ENCODE measurements around the gene ADAMTS17. TPM values are rescaled to one million over a fixed set of nuclear protein-coding genes. Genes with fewer than 3 reads are reported as not detected.

The ADAMTS17 gene
- total RNA-seq, 1 donor from 2014 or later: 1.4 TPM

- ATAC-seq (peak; percentile 82), DNase-seq (ENCODE audit: missing footprints) (no peak)
Observed at GRCh38 chr15:100216182-100216581, 125.6 kb downstream of the ADAMTS17 start.

GRCh38 chr15:100215843-100216169, 126.0 kb downstream of the ADAMTS17 start:
- DNase-seq (ENCODE audit: missing footprints): no peak
- ATAC-seq: peak; percentile 30
- intact Hi-C loops (cut with DNase I): no loop called here

More at GRCh38 chr15:100216182-100216581, 125.6 kb downstream of the ADAMTS17 start:
- intact Hi-C loops (cut with DNase I): no loop called here

- ATAC-seq: no peak
- DNase-seq (ENCODE audit: missing footprints): no peak
- intact Hi-C loops (cut with DNase I): no loop called here
Observed at GRCh38 chr15:100215031-100215842, 126.5 kb downstream of the ADAMTS17 start.

- DNase-seq (ENCODE audit: missing footprints) (no peak), ATAC-seq (no peak)
- intact Hi-C loops (cut with DNase I): no loop called here
Observed at GRCh38 chr15:100211855-100212850, 129.6 kb downstream of the ADAMTS17 start.

DNA sequence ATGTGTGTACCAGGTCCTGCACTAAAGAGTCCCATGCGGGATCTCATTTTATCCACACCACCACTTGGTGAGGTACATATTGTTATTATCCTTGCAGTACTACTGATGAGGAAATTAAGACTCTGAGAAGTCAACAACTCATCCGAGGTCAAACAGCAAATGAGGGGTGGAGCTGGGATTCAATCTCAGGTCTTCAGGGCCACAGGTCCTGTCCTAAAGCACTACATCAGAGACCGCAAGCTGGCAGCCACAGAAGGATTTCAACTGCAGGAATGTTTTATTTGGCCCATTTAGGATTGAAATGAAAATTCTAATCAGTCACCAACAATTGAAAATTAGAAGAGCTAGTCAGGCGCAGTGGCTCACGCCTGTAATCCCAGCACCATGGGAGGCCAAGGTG, 131.4 kb downstream of the ADAMTS17 start:
- DNase-seq (ENCODE audit: missing footprints) (no peak), ATAC-seq (no peak)
- intact Hi-C loops (cut with DNase I): no loop called here

DNA sequence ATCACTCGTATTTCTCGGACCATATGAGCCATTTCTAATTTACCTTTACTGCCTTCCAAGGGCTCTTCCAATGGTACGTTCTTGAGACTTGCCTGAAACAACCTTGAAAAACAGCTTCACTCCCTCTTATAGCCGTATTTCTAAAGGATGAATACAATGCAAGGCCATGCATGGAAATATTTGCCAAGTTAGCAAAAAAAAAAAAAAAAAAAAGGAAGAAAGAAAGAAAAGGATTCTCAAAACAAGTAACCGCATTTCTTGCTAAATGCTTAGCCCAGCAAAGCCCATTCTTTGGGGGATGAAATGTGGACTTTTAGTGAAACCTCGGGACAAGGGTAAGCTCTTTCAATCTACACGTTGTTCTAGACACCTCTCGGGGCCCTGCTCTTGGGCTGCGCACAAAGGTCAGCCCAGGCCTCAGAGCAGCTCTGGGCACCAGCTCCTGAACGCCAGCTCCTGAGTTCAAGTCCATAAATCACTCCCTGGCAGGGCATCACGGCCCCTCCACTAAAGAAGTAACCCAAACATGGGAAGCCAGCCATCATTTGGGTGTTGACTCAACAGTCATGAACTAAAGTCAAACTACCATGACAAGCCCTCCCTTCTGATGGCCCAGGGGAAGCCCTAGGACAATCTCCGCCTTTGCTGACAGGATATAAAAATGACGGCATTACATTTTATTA, 132.7 kb downstream of the ADAMTS17 start:
- intact Hi-C loops (cut with DNase I): no loop called here
- DNase-seq (ENCODE audit: missing footprints) (no peak), ATAC-seq (no peak)

DNA sequence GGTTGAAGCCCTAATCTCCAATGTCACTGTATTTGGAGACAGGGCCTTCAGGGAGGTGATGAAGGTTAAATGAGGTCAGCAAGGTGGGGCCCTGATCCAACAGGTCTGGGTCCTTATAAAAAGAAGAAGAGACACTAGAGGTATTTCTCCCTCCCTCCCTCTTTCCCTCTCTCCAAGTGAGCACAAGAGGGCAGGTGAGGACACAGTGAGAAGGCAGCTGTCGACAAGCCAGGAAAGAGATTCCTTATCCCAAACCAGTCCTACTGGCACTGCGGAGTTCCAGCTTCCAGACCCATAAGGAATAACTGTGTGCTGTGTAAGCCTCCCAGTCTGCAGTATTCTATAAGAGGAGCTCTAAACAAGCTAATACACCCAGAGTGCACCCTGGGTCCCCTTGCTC, 134.7 kb downstream of the ADAMTS17 start:
- intact Hi-C loops (cut with DNase I): no loop called here
- ATAC-seq (peak; percentile 74), DNase-seq (ENCODE audit: missing footprints) (no peak)

DNA sequence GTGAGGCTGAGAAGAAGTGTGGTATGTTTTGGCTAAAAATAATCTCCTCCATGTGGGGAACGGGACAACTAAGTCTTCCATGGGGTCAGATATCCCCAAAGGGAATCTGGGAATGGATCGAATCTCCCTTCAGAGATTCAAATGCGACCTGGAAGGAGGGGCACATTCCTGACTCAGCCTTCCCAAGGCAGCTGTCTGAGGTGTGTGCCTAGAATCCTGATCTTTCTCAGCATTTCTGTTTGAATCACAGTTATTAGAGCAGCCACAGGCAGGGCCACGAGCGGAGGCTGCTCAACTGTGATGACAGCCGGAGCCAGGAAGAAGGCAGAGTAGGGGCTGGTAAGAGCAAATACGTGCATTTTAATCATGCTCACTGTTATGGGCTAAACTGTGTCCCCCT, 135.1 kb downstream of the ADAMTS17 start:
- DNase-seq (ENCODE audit: missing footprints) (no peak), ATAC-seq (no peak)
- intact Hi-C loops (cut with DNase I): no loop called here

GRCh38 chr15:100205549-100206295, 136.1 kb downstream of the ADAMTS17 start:
- no peak for DNase-seq (ENCODE audit: missing footprints)
- no peak for ATAC-seq
- intact Hi-C loops (cut with DNase I): no loop called here

DNA sequence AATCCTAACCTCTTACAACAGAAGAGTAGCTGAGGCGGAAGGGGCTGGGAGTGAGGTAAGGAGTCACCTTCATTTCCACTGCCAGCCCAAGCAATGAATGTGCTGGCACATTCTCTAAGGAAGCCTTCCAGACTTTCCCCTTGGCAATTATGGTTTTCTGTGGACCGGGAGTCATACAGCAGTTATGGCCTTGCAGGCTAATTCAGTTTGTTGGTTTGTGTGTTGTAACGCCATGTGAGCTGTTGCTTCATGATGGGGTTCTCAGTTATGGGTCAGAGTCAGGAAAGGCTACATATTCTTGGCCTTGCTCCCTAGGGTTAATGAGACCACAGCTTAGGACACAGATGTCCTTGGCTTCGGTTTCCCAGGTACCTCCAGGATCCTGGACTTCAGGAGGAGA, 137.0 kb downstream of the ADAMTS17 start:
- intact Hi-C loops (cut with DNase I): no loop called here
- DNase-seq (ENCODE audit: missing footprints) (no peak), ATAC-seq (no peak)

DNA sequence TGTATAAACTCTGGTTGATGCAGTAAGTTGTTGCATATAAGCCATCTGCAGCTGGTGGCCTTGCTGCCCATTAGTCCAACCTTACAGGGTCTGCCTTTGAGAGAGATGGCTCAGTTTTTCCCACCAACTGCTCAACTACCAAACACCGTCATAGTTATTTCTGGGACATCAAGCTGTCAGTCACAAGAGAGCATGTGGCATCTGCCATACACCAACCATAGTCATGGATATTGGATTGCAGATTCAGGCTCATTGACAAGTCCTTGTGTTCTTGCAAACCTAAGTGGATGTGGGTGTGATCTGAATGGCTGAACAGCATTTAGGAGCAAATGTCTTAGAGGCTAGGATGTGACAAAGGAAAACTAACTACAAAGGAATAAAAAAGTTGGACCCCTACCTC, 137.6 kb downstream of the ADAMTS17 start:
- ATAC-seq (no peak), DNase-seq (ENCODE audit: missing footprints) (no peak)
- intact Hi-C loops (cut with DNase I): no loop called here

DNA sequence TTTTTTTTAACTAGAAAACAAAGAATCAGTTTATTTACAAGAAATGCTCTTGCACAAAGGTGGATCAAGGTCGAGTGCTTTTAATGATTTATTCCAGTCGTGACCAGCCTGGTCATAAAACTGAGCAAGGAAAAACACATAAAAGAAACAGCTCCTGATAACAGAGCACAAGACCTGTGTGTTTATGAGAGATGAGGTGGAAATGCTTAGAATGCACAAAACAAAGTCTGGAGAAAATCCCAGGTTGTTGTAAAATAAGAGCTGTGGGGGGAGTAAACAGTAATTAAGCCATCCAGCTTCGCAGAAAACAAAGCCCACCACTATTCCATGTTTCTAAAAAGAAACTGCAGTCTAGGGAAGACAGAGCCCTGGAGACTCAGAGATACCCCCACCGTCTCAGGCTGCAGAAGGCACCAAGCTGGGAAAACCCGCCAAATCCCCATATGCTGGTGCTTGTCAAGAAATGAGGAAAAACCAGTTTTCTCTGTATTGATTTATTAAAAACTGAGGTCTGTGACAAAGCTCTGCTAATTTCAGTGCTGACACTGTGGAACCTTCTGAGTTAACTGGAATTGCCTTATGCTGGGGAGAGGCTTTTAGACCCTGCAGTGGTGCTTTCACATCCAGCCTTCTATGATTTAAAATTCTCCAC, 139.3 kb downstream of the ADAMTS17 start:
- intact Hi-C loops (cut with DNase I): no loop called here
- ATAC-seq (no peak), DNase-seq (ENCODE audit: missing footprints) (no peak)

GRCh38 chr15:100201376-100202280, 140.1 kb downstream of the ADAMTS17 start:
- intact Hi-C loops (cut with DNase I): no loop called here
- no peak for ATAC-seq

GRCh38 chr15:100200287-100200880, 141.4 kb downstream of the ADAMTS17 start:
- no peak for ATAC-seq
- intact Hi-C loops (cut with DNase I): no loop called here
- no peak for DNase-seq (ENCODE audit: missing footprints)

More at GRCh38 chr15:100201376-100202280, 140.1 kb downstream of the ADAMTS17 start:
- DNase-seq (ENCODE audit: missing footprints): no peak

DNA sequence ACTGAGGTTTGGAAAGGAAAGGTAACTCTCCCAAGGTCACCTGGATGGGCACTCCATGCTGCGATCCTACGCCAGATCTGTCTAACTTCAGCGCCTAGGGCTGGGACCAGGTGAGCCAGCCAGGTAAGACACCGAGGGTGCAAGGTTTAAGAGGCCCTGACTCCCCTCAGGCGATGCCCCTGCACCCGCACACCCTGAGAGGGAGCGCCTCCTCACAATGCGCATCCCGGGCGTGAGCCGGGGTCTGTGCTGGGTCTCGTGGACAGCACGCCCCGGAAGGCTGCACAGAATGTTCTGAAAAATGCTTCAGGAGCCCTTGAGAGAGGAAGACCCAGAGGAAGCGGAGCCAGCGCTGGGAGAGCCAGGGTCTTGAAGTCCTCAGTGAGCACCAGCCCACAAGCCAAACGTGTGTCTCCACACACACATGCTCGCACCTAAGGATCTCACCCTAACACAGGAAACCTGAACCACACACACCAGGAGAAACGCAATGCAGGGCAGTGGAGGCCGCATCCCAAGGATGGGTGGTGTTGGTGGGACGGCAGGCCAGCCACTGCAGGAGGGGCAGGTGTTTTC, 142.0 kb downstream of the ADAMTS17 start:
- DNase-seq (ENCODE audit: missing footprints) (no peak), ATAC-seq (no peak)
- intact Hi-C loops (cut with DNase I): no loop called here

DNA sequence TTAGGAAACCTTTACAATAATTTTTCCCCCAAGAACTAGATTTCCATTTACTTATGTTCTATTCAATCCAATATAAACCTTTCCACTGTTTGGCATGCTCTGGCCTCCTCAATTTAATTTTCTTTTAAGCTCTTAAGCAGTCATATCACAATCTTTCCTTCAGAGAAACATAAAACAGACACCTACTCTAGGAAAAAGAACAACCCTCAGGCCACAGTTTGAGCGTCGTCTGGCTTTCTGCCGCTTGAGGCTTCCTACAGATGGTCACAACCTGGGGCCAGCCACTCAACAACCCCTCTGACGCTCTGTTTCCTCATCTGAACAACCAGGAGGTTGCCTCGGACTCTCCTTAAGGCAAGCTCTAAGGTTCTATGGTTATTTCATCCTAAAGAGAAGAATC, 143.3 kb downstream of the ADAMTS17 start:
- ATAC-seq (no peak), DNase-seq (ENCODE audit: missing footprints) (no peak)
- intact Hi-C loops (cut with DNase I): no loop called here
